Body of pancreas (tissue), 4 donors: ENCODE results near the gene MBD3.

Source experiments
- POLR2A ChIP-seq, 3 donors: fragments of 450-650 bp; IDR thresholded peaks; one replicate each; pipeline ENCODE4 v1.6.1; 2016; ENCODE audit warnings: antibody characterized with exemption in 3 of 3, mild to moderate bottlenecking in 2 of 3
- TF ChIP-seq, protein P1 (sequence below), 7 experiments: fragments of 450-650 bp in 4 of 7; fragments of 200-600 bp in 3 of 7; sonication (generic) in 3 of 7; IDR thresholded peaks; one replicate each; pipeline ENCODE4 v1.5.1; 2016 to 2019; ENCODE audit warnings: antibody characterized with exemption in 7 of 7

DNA sequence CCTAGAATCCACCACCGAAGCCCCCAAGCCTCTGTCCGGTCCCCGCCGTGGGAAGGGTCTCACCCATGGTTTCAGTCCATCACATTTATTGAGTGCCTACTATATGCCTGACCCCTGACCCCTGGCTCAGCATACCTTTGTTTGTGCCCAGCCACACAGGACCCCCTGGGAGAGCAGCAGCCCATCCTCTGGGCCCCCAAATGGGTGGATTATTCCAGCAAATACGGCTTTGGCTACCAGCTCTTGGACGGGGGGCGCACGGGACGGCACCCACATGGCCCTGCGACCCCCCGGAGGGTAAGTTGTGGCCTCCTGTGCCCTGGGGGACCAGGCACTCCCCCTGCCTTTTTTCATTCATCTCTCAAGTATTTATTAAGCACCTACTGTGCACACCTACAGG, 61.1 kb downstream of the MBD3 start:
- TF ChIP-seq, protein P1, sequence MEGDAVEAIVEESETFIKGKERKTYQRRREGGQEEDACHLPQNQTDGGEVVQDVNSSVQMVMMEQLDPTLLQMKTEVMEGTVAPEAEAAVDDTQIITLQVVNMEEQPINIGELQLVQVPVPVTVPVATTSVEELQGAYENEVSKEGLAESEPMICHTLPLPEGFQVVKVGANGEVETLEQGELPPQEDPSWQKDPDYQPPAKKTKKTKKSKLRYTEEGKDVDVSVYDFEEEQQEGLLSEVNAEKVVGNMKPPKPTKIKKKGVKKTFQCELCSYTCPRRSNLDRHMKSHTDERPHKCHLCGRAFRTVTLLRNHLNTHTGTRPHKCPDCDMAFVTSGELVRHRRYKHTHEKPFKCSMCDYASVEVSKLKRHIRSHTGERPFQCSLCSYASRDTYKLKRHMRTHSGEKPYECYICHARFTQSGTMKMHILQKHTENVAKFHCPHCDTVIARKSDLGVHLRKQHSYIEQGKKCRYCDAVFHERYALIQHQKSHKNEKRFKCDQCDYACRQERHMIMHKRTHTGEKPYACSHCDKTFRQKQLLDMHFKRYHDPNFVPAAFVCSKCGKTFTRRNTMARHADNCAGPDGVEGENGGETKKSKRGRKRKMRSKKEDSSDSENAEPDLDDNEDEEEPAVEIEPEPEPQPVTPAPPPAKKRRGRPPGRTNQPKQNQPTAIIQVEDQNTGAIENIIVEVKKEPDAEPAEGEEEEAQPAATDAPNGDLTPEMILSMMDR (IDR thresholded peaks at IDR 0.05) = no peak
- no peak for TF ChIP-seq POLR2A (IDR thresholded peaks at IDR 0.05)
